Endothelial cell of umbilical vein (primary cell): ENCODE data around the gene TOX2. TPM values are rescaled to one million over a fixed set of nuclear protein-coding genes. Genes with fewer than 3 reads are reported as not detected.

ENCODE experiments used
- BruUV-seq: library from RNA; stranded (reverse); fragments of 400-500 nt; replicated peaks from 2 replicates; lab custom pipeline; 2021; lab: Mats Ljungman, UMichigan
- CTCF ChIA-PET: fragments of 300-600, 350-600 bp; sonication (Branson Sonifier 250); formaldehyde crosslinking; loops from one replicate; lab custom pipeline; 2021; ENCODE audit warnings: antibody characterized with exemption, inconsistent platforms; lab: Charles Lee
- POLR2A ChIA-PET: fragments of 300-600, 350-600 bp; sonication (Branson Sonifier 250); formaldehyde crosslinking; loops from one replicate; lab custom pipeline; 2021; ENCODE audit warnings: antibody characterized with exemption, inconsistent platforms; lab: Charles Lee
- DNase-seq: peaks from one replicate; pipeline ENCODE4 v3.0.0-alpha.2; 2011; ENCODE audit warnings: low read depth, low spot score
- FAIRE-seq: peaks from 2 replicates; lab custom pipeline; 2011; peaks lifted over from hg19 to GRCh38; lab: Jason Lieb, UNC
- H2AFZ ChIP-seq: 2 replicates; pipeline ENCODE4 v1.6.0; 2012; ENCODE audit warnings: low read depth, low read length, control low read depth, inconsistent platforms
- H3K27ac ChIP-seq: 2 replicates; pipeline ENCODE4 v1.5.1; 2011; ENCODE audit warnings: low read depth, mild to moderate bottlenecking, control low read depth, low read length, moderate library complexity; ENCODE audit not compliant: insufficient read depth
- H3K27me3 ChIP-seq, 2 experiments: 2 replicates each; pipeline versions ENCODE4 v1.6.0 to v1.6.1; 2011; ENCODE audit warnings: low read length in 2 of 2, mixed read lengths in 1 of 2; ENCODE audit not compliant: control insufficient read depth in 2 of 2, insufficient read depth in 2 of 2
- H3K36me3 ChIP-seq, 2 experiments: 2 replicates in 1 of 2; 3 replicates in 1 of 2; pipeline ENCODE4 v1.5.1; 2011; ENCODE audit warnings: low read length in 2 of 2, mild to moderate bottlenecking in 1 of 2, moderate library complexity in 1 of 2; ENCODE audit not compliant: control insufficient read depth in 2 of 2, insufficient read depth in 2 of 2; ENCODE audit errors: extremely low read depth in 1 of 2
- H3K4me1 ChIP-seq: 3 replicates; pipeline ENCODE4 v1.5.1; 2011; ENCODE audit warnings: mild to moderate bottlenecking, low read length; ENCODE audit not compliant: control insufficient read depth, insufficient read depth; ENCODE audit errors: extremely low read depth
- H3K4me2 ChIP-seq: 2 replicates; pipeline ENCODE4 v1.6.1; 2011; ENCODE audit warnings: low read length, control low read depth, mixed read lengths; ENCODE audit not compliant: insufficient read depth
- H3K4me3 ChIP-seq, 3 experiments: fragments of 200-600 bp in 1 of 3; sonication (generic), shearing (Covaris generic) in 1 of 3; replicated peaks in 1 of 3; 2 replicates each; pipeline ENCODE4 v1.5.1; 2011 to 2016; ENCODE audit warnings: control low read depth in 3 of 3, low read length in 3 of 3, mild to moderate bottlenecking in 2 of 3, inconsistent platforms in 1 of 3, low read depth in 1 of 3, moderate library complexity in 1 of 3; ENCODE audit not compliant: insufficient read depth in 1 of 3
- H3K79me2 ChIP-seq: 2 replicates; pipeline ENCODE4 v1.6.0; 2012; ENCODE audit warnings: low read length, inconsistent platforms; ENCODE audit not compliant: control insufficient read depth, insufficient read depth
- H3K9ac ChIP-seq: replicated peaks from 2 replicates; pipeline ENCODE3; 2011; ENCODE audit warnings: low read length, control low read depth; ENCODE audit not compliant: insufficient read depth; ENCODE audit errors: extremely low read depth
- H3K9me1 ChIP-seq: replicated peaks from 3 replicates; pipeline ENCODE4 v1.6.0; 2011; ENCODE audit warnings: mild to moderate bottlenecking, low read length; ENCODE audit not compliant: control insufficient read depth, insufficient read depth; ENCODE audit errors: extremely low read depth
- H3K9me3 ChIP-seq: replicated peaks from 2 replicates; pipeline ENCODE4 v1.5.1; 2012; ENCODE audit warnings: low read length, inconsistent platforms; ENCODE audit not compliant: control insufficient read depth, insufficient read depth
- H4K20me1 ChIP-seq: replicated peaks from 2 replicates; pipeline ENCODE3; 2011; ENCODE audit warnings: mild to moderate bottlenecking, low read length; ENCODE audit not compliant: control insufficient read depth, insufficient read depth; ENCODE audit errors: extremely low read depth
- CTCF ChIP-seq, 2 donors: IDR thresholded peaks; 1 replicate in 1 of 2; 2 replicates in 1 of 2; pipeline ENCODE4 v1.5.1; 2011; ENCODE audit warnings: low read length in 2 of 2, mild to moderate bottlenecking in 2 of 2, moderate library complexity in 2 of 2, control low read depth in 1 of 2, inconsistent platforms in 1 of 2, low read depth in 1 of 2; ENCODE audit not compliant: insufficient read depth in 1 of 2; ENCODE audit errors: extremely low read depth in 1 of 2
- EZH2 ChIP-seq: IDR thresholded peaks from 2 replicates; pipeline ENCODE4 v1.6.1; 2012; ENCODE audit warnings: borderline replicate concordance, low read depth, mild to moderate bottlenecking, moderate library complexity, low read length, inconsistent platforms; ENCODE audit not compliant: severe bottlenecking
- FOS ChIP-seq: IDR thresholded peaks from 2 replicates; pipeline ENCODE4 v1.6.1; 2011; ENCODE audit warnings: mild to moderate bottlenecking, low read length, moderate library complexity, borderline replicate concordance; ENCODE audit not compliant: insufficient read depth
- GATA2 ChIP-seq: IDR thresholded peaks from 2 replicates; pipeline ENCODE4 v1.7.0; 2011; ENCODE audit warnings: low read depth, mild to moderate bottlenecking, moderate library complexity, mixed read lengths, low read length; ENCODE audit not compliant: insufficient read length, insufficient read depth
- JUN ChIP-seq: IDR thresholded peaks from 2 replicates; pipeline ENCODE4 v1.6.1; 2011; ENCODE audit warnings: borderline replicate concordance, low read depth; ENCODE audit not compliant: insufficient read length, insufficient read depth
- MAX ChIP-seq: IDR thresholded peaks from 2 replicates; pipeline ENCODE4 v1.6.1; 2011; ENCODE audit not compliant: insufficient read depth, insufficient read length
- MYC ChIP-seq: IDR thresholded peaks from one replicate; pipeline ENCODE4 v1.6.1; 2011; ENCODE audit warnings: mild to moderate bottlenecking, low read depth, low read length
- POLR2A ChIP-seq: IDR thresholded peaks from 2 replicates; pipeline ENCODE4 v1.6.1; 2012; ENCODE audit warnings: low read depth, mild to moderate bottlenecking, control low read depth, low read length
- POLR2AphosphoS5 ChIP-seq: IDR thresholded peaks from 2 replicates; pipeline ENCODE4 v1.6.1; 2012; ENCODE audit warnings: low read depth, mild to moderate bottlenecking, control low read depth, low read length, moderate library complexity; ENCODE audit not compliant: insufficient read depth
- dilution Hi-C: fragments of 300-500 bp; cut with MboI; formaldehyde crosslinking; loops from one replicate; pipeline ENCODE4 v1.15.0; 2019; ENCODE audit warnings: low sequenced_read_pairs; ENCODE audit not compliant: extremely low pct_ligation_motif_present
- intact Hi-C: fragments of 100-400 bp; cut with micrococcal nuclease; formaldehyde crosslinking; loops from one replicate; pipeline ENCODE4 v1.10.0; 2022
- polyA plus RNA-seq, 4 experiments: library from polyadenylated mRNA; depleted of rRNA in 3 of 4; stranded (reverse) in 3 of 4; unstranded in 1 of 4; fragments of >200 nt; gene quantifications; 2 replicates each; pipeline versions ENCODE4 v1.2.1 to v1.2.3, GENCODE V29; 2011 to 2012; ENCODE audit warnings: missing spikeins in 1 of 4
- total RNA-seq: library from RNA; stranded (reverse); gene quantifications from 2 replicates; pipeline ENCODE4 v1.2.3, GENCODE V29; 2021

TOX2 gene
- total and polyA plus RNA-seq, 2 donors (not counting 3 experiments of a cell fraction or from before 2014, with no cell fraction given) = 7.0 to 18.6 TPM

GRCh38 chr20:44017211-44017610 is 102.6 kb downstream of the TOX2 start:
- intact Hi-C loops (loop anchor here (5.0 kb wide), 1 partner anchor 55 kb away; no protein-coding TSS in a partner anchor), dilution Hi-C loops (no loop called here)
- POLR2A ChIA-PET = interaction anchor here (0.7 kb wide), 1 partner anchor 16 kb away, joined by 3 read pairs; no protein-coding TSS in a partner anchor
- no peaks in the 10 kb centered on the region for H4K20me1 ChIP-seq
- no peaks in the 10 kb centered on the region for H3K79me2 ChIP-seq
- no peak overlapping the region for H3K9ac ChIP-seq
- H3K27me3 ChIP-seq = no peaks in the 10 kb centered on the region
- BruUV-seq = no TSS peak
- H3K4me1 ChIP-seq = peaks cover 39% of the 10 kb centered on the region
- no peak overlapping the region for H3K4me2 ChIP-seq
- TF ChIP-seq EZH2 (no peak), MAX (no peak), CTCF (IDR thresholded peaks at IDR 0.05; ENCODE audit: extremely low read depth in 1 of 2, insufficient read depth in 1 of 2, low read depth in 1 of 2, low read length in 2 of 2) (no peak), POLR2AphosphoS5 (no peak), MYC (no peak), JUN (no peak), FOS (no peak), GATA2 (no peak), POLR2A (no peak)
- no peak overlapping the region for H3K27ac ChIP-seq
- H3K4me3 ChIP-seq = no peak overlapping the region
- H2AFZ ChIP-seq = no peak overlapping the region
- no peak for DNase-seq
- CTCF ChIA-PET = interaction anchor here (0.9 to 2.0 kb wide), 5 partner anchors 14 to 568 kb away, joined by 3 to 6 read pairs (median 4); no protein-coding TSS in a partner anchor
- no peak for FAIRE-seq
- no peaks in the 10 kb centered on the region for H3K36me3 ChIP-seq
- H3K9me3 ChIP-seq = no peaks in the 10 kb centered on the region
- no peaks in the 10 kb centered on the region for H3K9me1 ChIP-seq
